ENCODE results near the gene DNAH9. TPM values are rescaled to one million over a fixed set of nuclear protein-coding genes. Genes with fewer than 3 reads are reported as not detected.

DNAH9 gene
- total and polyA plus RNA-seq, 2 donors = 0.09 to 0.48 TPM

- Histone ChIP-seq H3K27ac (ENCODE audit: low read depth in 1 of 2, low read length in 1 of 2) (no peak overlapping the region), H3K4me3 (ENCODE audit: low read length in 2 of 2) (no peak overlapping the region), H3K27me3 (ENCODE audit: control insufficient read depth in 2 of 2, insufficient read depth in 1 of 2, low read length in 1 of 2) (no peaks in the 10 kb centered on the region), H3K36me3 (ENCODE audit: control insufficient read depth in 2 of 2, insufficient read depth in 2 of 2, low read length in 1 of 2) (no peaks in the 10 kb centered on the region), H3K9me3 (ENCODE audit: control insufficient read depth in 2 of 2, insufficient read depth in 1 of 2, low read length in 1 of 2) (peaks cover 0 to 4% of the 10 kb centered on the region in 2 donors), H3K4me1 (ENCODE audit: control insufficient read depth in 2 of 2, insufficient read depth in 2 of 2, low read length in 2 of 2) (no peaks in the 10 kb centered on the region)
- 75% methylated on average over 4 of the region's 4 CpGs for WGBS
- no peak for DNase-seq (ENCODE audit: low read depth in 6 of 9, low spot score in 9 of 9)
These were observed 254.0 kb downstream of the DNAH9 start for GRCh38 chr17:11852231-11852630.

GRCh38 chr17:11852912-11853311 is 254.6 kb downstream of the DNAH9 start:
- no peaks in the 10 kb centered on the region for H3K4me1 ChIP-seq (ENCODE audit: control insufficient read depth in 2 of 2, insufficient read depth in 2 of 2, low read length in 2 of 2)
- H3K27me3 ChIP-seq (ENCODE audit: control insufficient read depth in 2 of 2, insufficient read depth in 1 of 2, low read length in 1 of 2) = no peaks in the 10 kb centered on the region
- H3K4me3 ChIP-seq (ENCODE audit: low read length in 2 of 2) = no peak overlapping the region
- no peak for DNase-seq (ENCODE audit: low read depth in 6 of 9, low spot score in 9 of 9)
- no peaks in the 10 kb centered on the region for H3K36me3 ChIP-seq (ENCODE audit: control insufficient read depth in 2 of 2, insufficient read depth in 2 of 2, low read length in 1 of 2)
- H3K27ac ChIP-seq (ENCODE audit: low read depth in 1 of 2, low read length in 1 of 2) = no peak overlapping the region
- H3K9me3 ChIP-seq (ENCODE audit: control insufficient read depth in 2 of 2, insufficient read depth in 1 of 2, low read length in 1 of 2) = peaks cover 0 to 4% of the 10 kb centered on the region in 2 donors
- 96% methylated on average over 2 of the region's 2 CpGs for WGBS

- Histone ChIP-seq H3K9me3 (ENCODE audit: control insufficient read depth in 2 of 2, insufficient read depth in 1 of 2, low read length in 1 of 2) (peaks cover 0 to 4% of the 10 kb centered on the region in 2 donors), H3K4me3 (ENCODE audit: low read length in 2 of 2) (no peak overlapping the region), H3K27me3 (ENCODE audit: control insufficient read depth in 2 of 2, insufficient read depth in 1 of 2, low read length in 1 of 2) (no peaks in the 10 kb centered on the region), H3K36me3 (ENCODE audit: control insufficient read depth in 2 of 2, insufficient read depth in 2 of 2, low read length in 1 of 2) (no peaks in the 10 kb centered on the region), H3K27ac (ENCODE audit: low read depth in 1 of 2, low read length in 1 of 2) (no peak overlapping the region), H3K4me1 (ENCODE audit: control insufficient read depth in 2 of 2, insufficient read depth in 2 of 2, low read length in 2 of 2) (no peaks in the 10 kb centered on the region)
- DNase-seq (ENCODE audit: low read depth in 6 of 9, low spot score in 9 of 9) = no peak
- WGBS = 94% methylated on average over 11 of the region's 11 CpGs
These were observed 255.3 kb downstream of the DNAH9 start for GRCh38 chr17:11853321-11854151.

- no peaks in the 10 kb centered on the region for H3K4me1 ChIP-seq (ENCODE audit: control insufficient read depth in 2 of 2, insufficient read depth in 2 of 2, low read length in 2 of 2)
- H3K4me3 ChIP-seq (ENCODE audit: low read length in 2 of 2) = no peak overlapping the region
- no peaks in the 10 kb centered on the region for H3K36me3 ChIP-seq (ENCODE audit: control insufficient read depth in 2 of 2, insufficient read depth in 2 of 2, low read length in 1 of 2)
- H3K27ac ChIP-seq (ENCODE audit: low read depth in 1 of 2, low read length in 1 of 2) = no peak overlapping the region
- H3K9me3 ChIP-seq (ENCODE audit: control insufficient read depth in 2 of 2, insufficient read depth in 1 of 2, low read length in 1 of 2) = peaks cover 0 to 4% of the 10 kb centered on the region in 2 donors
- DNase-seq (ENCODE audit: low read depth in 6 of 9, low spot score in 9 of 9) = no peak
- 84% methylated on average over 1 of the region's 1 CpG for WGBS
- no peaks in the 10 kb centered on the region for H3K27me3 ChIP-seq (ENCODE audit: control insufficient read depth in 2 of 2, insufficient read depth in 1 of 2, low read length in 1 of 2)
These were observed 257.0 kb downstream of the DNAH9 start for GRCh38 chr17:11855306-11855705.

- no peaks in the 10 kb centered on the region for H3K27me3 ChIP-seq (ENCODE audit: control insufficient read depth in 2 of 2, insufficient read depth in 1 of 2, low read length in 1 of 2)
- no peak for DNase-seq (ENCODE audit: low read depth in 6 of 9, low spot score in 9 of 9)
- H3K4me1 ChIP-seq (ENCODE audit: control insufficient read depth in 2 of 2, insufficient read depth in 2 of 2, low read length in 2 of 2) = no peaks in the 10 kb centered on the region
- H3K4me3 ChIP-seq (ENCODE audit: low read length in 2 of 2) = no peak overlapping the region
- no peaks in the 10 kb centered on the region for H3K9me3 ChIP-seq (ENCODE audit: control insufficient read depth in 2 of 2, insufficient read depth in 1 of 2, low read length in 1 of 2)
- WGBS = 94% methylated on average over 4 of the region's 4 CpGs
- H3K27ac ChIP-seq (ENCODE audit: low read depth in 1 of 2, low read length in 1 of 2) = no peak overlapping the region
- no peaks in the 10 kb centered on the region for H3K36me3 ChIP-seq (ENCODE audit: control insufficient read depth in 2 of 2, insufficient read depth in 2 of 2, low read length in 1 of 2)
These were observed 258.7 kb downstream of the DNAH9 start for GRCh38 chr17:11857006-11857405.

GRCh38 chr17:11869680-11870394 is 271.6 kb downstream of the DNAH9 start:
- no peaks in the 10 kb centered on the region for H3K4me1 ChIP-seq (ENCODE audit: control insufficient read depth in 2 of 2, insufficient read depth in 2 of 2, low read length in 2 of 2)

GRCh38 chr17:11871773-11872172 is 273.5 kb downstream of the DNAH9 start:
- no peak overlapping the region for H3K27ac ChIP-seq (ENCODE audit: low read depth in 1 of 2, low read length in 1 of 2)
- H3K27me3 ChIP-seq (ENCODE audit: control insufficient read depth in 2 of 2, insufficient read depth in 1 of 2, low read length in 1 of 2) = no peaks in the 10 kb centered on the region
- no peaks in the 10 kb centered on the region for H3K36me3 ChIP-seq (ENCODE audit: control insufficient read depth in 2 of 2, insufficient read depth in 2 of 2, low read length in 1 of 2)
- H3K4me1 ChIP-seq (ENCODE audit: control insufficient read depth in 2 of 2, insufficient read depth in 2 of 2, low read length in 2 of 2) = no peaks in the 10 kb centered on the region
- H3K4me3 ChIP-seq (ENCODE audit: low read length in 2 of 2) = no peak overlapping the region
- 78% methylated on average over 10 of the region's 10 CpGs for WGBS
- peaks cover 2 to 6% of the 10 kb centered on the region in 2 donors for H3K9me3 ChIP-seq (ENCODE audit: control insufficient read depth in 2 of 2, insufficient read depth in 1 of 2, low read length in 1 of 2)
- DNase-seq (ENCODE audit: low read depth in 6 of 9, low spot score in 9 of 9) = no peak

More at GRCh38 chr17:11869680-11870394, 271.6 kb downstream of the DNAH9 start:
- H3K27ac ChIP-seq (ENCODE audit: low read depth in 1 of 2, low read length in 1 of 2) = no peak overlapping the region
- no peaks in the 10 kb centered on the region for H3K27me3 ChIP-seq (ENCODE audit: control insufficient read depth in 2 of 2, insufficient read depth in 1 of 2, low read length in 1 of 2)
- no peak for DNase-seq (ENCODE audit: low read depth in 6 of 9, low spot score in 9 of 9)
- H3K36me3 ChIP-seq (ENCODE audit: control insufficient read depth in 2 of 2, insufficient read depth in 2 of 2, low read length in 1 of 2) = no peaks in the 10 kb centered on the region
- H3K4me3 ChIP-seq (ENCODE audit: low read length in 2 of 2) = no peak overlapping the region
- H3K9me3 ChIP-seq (ENCODE audit: control insufficient read depth in 2 of 2, insufficient read depth in 1 of 2, low read length in 1 of 2) = peaks cover 2 to 6% of the 10 kb centered on the region in 2 donors
- WGBS = 88% methylated on average over 8 of the region's 8 CpGs

- peaks cover 2 to 3% of the 10 kb centered on the region in 2 donors for H3K9me3 ChIP-seq (ENCODE audit: control insufficient read depth in 2 of 2, insufficient read depth in 1 of 2, low read length in 1 of 2)
- H3K4me1 ChIP-seq (ENCODE audit: control insufficient read depth in 2 of 2, insufficient read depth in 2 of 2, low read length in 2 of 2) = no peaks in the 10 kb centered on the region
- H3K27ac ChIP-seq (ENCODE audit: low read depth in 1 of 2, low read length in 1 of 2) = no peak overlapping the region
- H3K36me3 ChIP-seq (ENCODE audit: control insufficient read depth in 2 of 2, insufficient read depth in 2 of 2, low read length in 1 of 2) = no peaks in the 10 kb centered on the region
- WGBS = 90% methylated on average over 7 of the region's 7 CpGs
- H3K4me3 ChIP-seq (ENCODE audit: low read length in 2 of 2) = no peak overlapping the region
- DNase-seq (ENCODE audit: low read depth in 6 of 9, low spot score in 9 of 9) = no peak
- H3K27me3 ChIP-seq (ENCODE audit: control insufficient read depth in 2 of 2, insufficient read depth in 1 of 2, low read length in 1 of 2) = no peaks in the 10 kb centered on the region
These were observed 276.5 kb downstream of the DNAH9 start for GRCh38 chr17:11874756-11875155.

- 69% methylated on average over 5 of the region's 5 CpGs for WGBS
- H3K36me3 ChIP-seq (ENCODE audit: control insufficient read depth in 2 of 2, insufficient read depth in 2 of 2, low read length in 1 of 2) = no peaks in the 10 kb centered on the region
- no peaks in the 10 kb centered on the region for H3K27me3 ChIP-seq (ENCODE audit: control insufficient read depth in 2 of 2, insufficient read depth in 1 of 2, low read length in 1 of 2)
- DNase-seq (ENCODE audit: low read depth in 6 of 9, low spot score in 9 of 9) = no peak
- H3K4me1 ChIP-seq (ENCODE audit: control insufficient read depth in 2 of 2, insufficient read depth in 2 of 2, low read length in 2 of 2) = no peaks in the 10 kb centered on the region
- H3K27ac ChIP-seq (ENCODE audit: low read depth in 1 of 2, low read length in 1 of 2) = no peak overlapping the region
- no peaks in the 10 kb centered on the region for H3K9me3 ChIP-seq (ENCODE audit: control insufficient read depth in 2 of 2, insufficient read depth in 1 of 2, low read length in 1 of 2)
- no peak overlapping the region for H3K4me3 ChIP-seq (ENCODE audit: low read length in 2 of 2)
These were observed 282.4 kb downstream of the DNAH9 start for GRCh38 chr17:11880714-11881113.

Data from thymus (tissue), 11 donors.